LNCAP (cell line): ENCODE measurements around the gene C11orf65.

Experiments used
- CTCF ChIP-seq: fragments of 450-650 bp; IDR thresholded peaks from 2 replicates; pipeline ENCODE4 v1.5.1; 2017; ENCODE audit warnings: mild to moderate bottlenecking

Gene C11orf65

GRCh38 chr11:108491936-108492335, 24.6 kb upstream of the C11orf65 start:
- no peak for TF ChIP-seq CTCF

GRCh38 chr11:108486828-108487227, 19.5 kb upstream of the C11orf65 start:
- no peak for TF ChIP-seq CTCF

- no peak for TF ChIP-seq CTCF
Measured at GRCh38 chr11:108486331-108486730, 19.0 kb upstream of the C11orf65 start.

- no peak for TF ChIP-seq CTCF
Measured at GRCh38 chr11:108483163-108483562, 15.8 kb upstream of the C11orf65 start.

GRCh38 chr11:108474664-108475463, 7.5 kb upstream of the C11orf65 start:
- no peak for TF ChIP-seq CTCF

GRCh38 chr11:108472681-108473080, 5.4 kb upstream of the C11orf65 start:
- no peak for TF ChIP-seq CTCF

GRCh38 chr11:108468478-108468864, 1.1 kb upstream of the C11orf65 start:
- no peak for TF ChIP-seq CTCF

- no peak for TF ChIP-seq CTCF
Measured at GRCh38 chr11:108466405-108466804, 924 bp downstream of the C11orf65 start.
